H1 (cell line): ENCODE measurements around the gene PRRG1. TPM values are rescaled to one million over a fixed set of nuclear protein-coding genes. Genes with fewer than 3 reads are reported as not detected.

Source experiments
- CTCF ChIA-PET: fragments of 300-600 bp; sonication (Branson Sonifier 250); formaldehyde crosslinking; loops from one replicate; lab custom pipeline; 2021; ENCODE audit not compliant: partially characterized antibody; lab: Charles Lee
- POLR2A ChIA-PET: fragments of 300-600 bp; sonication (Branson Sonifier 250); formaldehyde crosslinking; loops from one replicate; lab custom pipeline; 2021; ENCODE audit warnings: inconsistent platforms; ENCODE audit not compliant: partially characterized antibody; lab: Charles Lee
- DNase-seq, 2 experiments: peaks; one replicate each; pipeline versions ENCODE4 v3.0.0 to v3.0.0-alpha.2; 2010 to 2022; ENCODE audit warnings: low spot score in 2 of 2, low read depth in 1 of 2, mixed read lengths in 1 of 2
- FAIRE-seq: peaks from 2 replicates; lab custom pipeline; 2011; peaks lifted over from hg19 to GRCh38; lab: Jason Lieb, UNC
- H2AFZ ChIP-seq: 2 replicates; pipeline ENCODE4 v1.8.1; 2012; ENCODE audit warnings: low read length, inconsistent platforms
- H2AK5ac ChIP-seq: 2 replicates; pipeline ENCODE4 v1.6.1; 2013; ENCODE audit warnings: low read depth, low read length
- H2BK120ac ChIP-seq: replicated peaks from 2 replicates; pipeline ENCODE3; 2013; ENCODE audit warnings: low read depth, low read length, inconsistent platforms
- H2BK12ac ChIP-seq: 2 replicates; pipeline ENCODE4 v1.6.1; 2013; ENCODE audit warnings: low read depth, low read length
- H2BK15ac ChIP-seq: 2 replicates; pipeline ENCODE4 v1.6.1; 2013; ENCODE audit warnings: low read length
- H2BK20ac ChIP-seq: 2 replicates; pipeline ENCODE4 v1.6.1; 2013; ENCODE audit warnings: low read length
- H2BK5ac ChIP-seq: 2 replicates; pipeline ENCODE4 v1.6.1; 2013; ENCODE audit warnings: low read depth, low read length
- H3K14ac ChIP-seq: 2 replicates; pipeline ENCODE4 v1.6.1; 2013; ENCODE audit warnings: inconsistent platforms; ENCODE audit not compliant: insufficient read length
- H3K18ac ChIP-seq: 2 replicates; pipeline ENCODE4 v1.6.1; 2013; ENCODE audit warnings: low read length; ENCODE audit errors: extremely low read depth
- H3K23ac ChIP-seq: 2 replicates; pipeline ENCODE4 v1.6.1; 2013; ENCODE audit warnings: inconsistent platforms; ENCODE audit not compliant: insufficient read length
- H3K23me2 ChIP-seq: 2 replicates; pipeline ENCODE4 v1.6.1; 2013; ENCODE audit warnings: low read depth, low read length
- H3K27ac ChIP-seq: 2 replicates; pipeline ENCODE4 v1.6.1; 2011; ENCODE audit warnings: low read depth, low read length, inconsistent platforms
- H3K27me3 ChIP-seq, 4 experiments: replicated peaks in 1 of 4; 1 replicate in 1 of 4; 2 replicates in 3 of 4; pipeline versions ENCODE4 v1.6.1 to v1.8.1; 2011 to 2013; ENCODE audit warnings: low read length in 3 of 4, mild to moderate bottlenecking in 3 of 4, inconsistent platforms in 2 of 4, mixed read lengths in 2 of 4, moderate library complexity in 1 of 4; ENCODE audit not compliant: control insufficient read depth in 3 of 4, insufficient read depth in 3 of 4; ENCODE audit errors: extremely low read depth in 1 of 4
- H3K36me3 ChIP-seq, 4 experiments: 2 replicates each; pipeline versions ENCODE4 v1.6.1 to v1.8.1; 2011 to 2013; ENCODE audit warnings: mild to moderate bottlenecking in 4 of 4, low read length in 3 of 4, moderate library complexity in 2 of 4, control low read depth in 1 of 4, inconsistent platforms in 1 of 4; ENCODE audit not compliant: insufficient read depth in 4 of 4, control insufficient read depth in 2 of 4
- H3K4ac ChIP-seq: replicated peaks from 2 replicates; pipeline ENCODE3; 2013; ENCODE audit warnings: low read length, low read depth, mixed read lengths, inconsistent platforms; ENCODE audit not compliant: insufficient read length
- H3K4me1 ChIP-seq, 4 experiments: replicated peaks in 1 of 4; 1 replicate in 1 of 4; 2 replicates in 3 of 4; pipeline versions ENCODE4 v1.6.1 to v1.8.1; 2011 to 2013; ENCODE audit warnings: low read length in 3 of 4, inconsistent platforms in 2 of 4, mixed read lengths in 1 of 4; ENCODE audit not compliant: insufficient read depth in 4 of 4, control insufficient read depth in 3 of 4
- H3K4me2 ChIP-seq, 2 experiments: 2 replicates each; pipeline versions ENCODE4 v1.6.1 to v1.8.1; 2011 to 2013; ENCODE audit warnings: low read depth in 2 of 2, low read length in 2 of 2, control low read depth in 1 of 2, inconsistent platforms in 1 of 2, mild to moderate bottlenecking in 1 of 2; ENCODE audit not compliant: insufficient read depth in 1 of 2
- H3K4me3 ChIP-seq, 4 experiments: fragments of 200-600, 300-600 bp in 1 of 4; sonication (generic), shearing (Covaris generic), sonication (Bioruptor Twin) in 1 of 4; 2 replicates each; pipeline versions ENCODE4 v1.5.1 to v1.8.1; 2011 to 2016; ENCODE audit warnings: low read length in 4 of 4, low read depth in 3 of 4, control low read depth in 2 of 4, inconsistent platforms in 2 of 4, mild to moderate bottlenecking in 2 of 4, mixed read lengths in 1 of 4, moderate library complexity in 1 of 4; ENCODE audit not compliant: insufficient read depth in 2 of 4; ENCODE audit errors: extremely low read depth in 1 of 4
- H3K56ac ChIP-seq: replicated peaks from 2 replicates; pipeline ENCODE3; 2013; ENCODE audit warnings: low read depth, mild to moderate bottlenecking, mixed read lengths, low read length, inconsistent platforms; ENCODE audit not compliant: insufficient read length
- H3K79me1 ChIP-seq: 2 replicates; pipeline ENCODE4 v1.6.1; 2013; ENCODE audit warnings: low read depth, low read length, control low read depth
- H3K79me2 ChIP-seq, 2 experiments: 2 replicates each; pipeline versions ENCODE4 v1.6.1 to v1.8.1; 2012 to 2013; ENCODE audit warnings: low read length in 2 of 2, mild to moderate bottlenecking in 2 of 2, inconsistent platforms in 1 of 2; ENCODE audit not compliant: insufficient read depth in 2 of 2, control insufficient read depth in 1 of 2
- H3K9ac ChIP-seq, 4 experiments: replicated peaks in 1 of 4; 1 replicate in 1 of 4; 2 replicates in 3 of 4; pipeline versions ENCODE4 v1.6.1 to v1.8.1; 2011 to 2013; ENCODE audit warnings: low read depth in 3 of 4, low read length in 3 of 4, control low read depth in 2 of 4, mild to moderate bottlenecking in 2 of 4, moderate library complexity in 2 of 4, inconsistent platforms in 1 of 4; ENCODE audit errors: extremely low read depth in 1 of 4
- H3K9me3 ChIP-seq, 2 experiments: 2 replicates each; pipeline versions ENCODE4 v1.6.1 to v1.8.1; 2012 to 2013; ENCODE audit warnings: mild to moderate bottlenecking in 2 of 2, moderate library complexity in 2 of 2, control low read depth in 1 of 2, inconsistent platforms in 1 of 2, low read depth in 1 of 2, low read length in 1 of 2, mixed read lengths in 1 of 2; ENCODE audit not compliant: insufficient read depth in 2 of 2
- H4K20me1 ChIP-seq, 2 experiments: replicated peaks in 1 of 2; 2 replicates each; pipeline versions ENCODE3 to v1.8.1; 2011 to 2013; ENCODE audit warnings: inconsistent platforms in 2 of 2, low read length in 2 of 2, mild to moderate bottlenecking in 1 of 2; ENCODE audit not compliant: insufficient read depth in 2 of 2, control insufficient read depth in 1 of 2
- H4K5ac ChIP-seq: 2 replicates; pipeline ENCODE4 v1.6.1; 2013; ENCODE audit warnings: low read length, low read depth, mixed read lengths, inconsistent platforms; ENCODE audit not compliant: insufficient read length
- H4K8ac ChIP-seq: 2 replicates; pipeline ENCODE4 v1.8.0; 2013; ENCODE audit warnings: mild to moderate bottlenecking, moderate library complexity, low read length, inconsistent platforms; ENCODE audit not compliant: insufficient read depth; ENCODE audit errors: extremely low read depth
- H4K91ac ChIP-seq: replicated peaks from 2 replicates; pipeline ENCODE3; 2013; ENCODE audit warnings: low read length, mixed read lengths, inconsistent platforms; ENCODE audit not compliant: insufficient read length
- CBX5 ChIP-seq: fragments of 300-800, 300-1000 bp; sonication (generic); IDR thresholded peaks from 2 replicates; pipeline ENCODE4 v1.7.1; 2016; ENCODE audit warnings: antibody characterized with exemption, low read length, low read depth
- CHD1 ChIP-seq: IDR thresholded peaks from 2 replicates; pipeline ENCODE4 v1.6.1; 2012; ENCODE audit warnings: low read depth, low read length, improper control_type of control experiment
- EZH2 ChIP-seq: fragments of 200-600 bp; sonication (generic); IDR thresholded peaks from 2 replicates; pipeline ENCODE4 v1.7.1; 2012; ENCODE audit warnings: low read depth, mild to moderate bottlenecking, moderate library complexity, low read length, inconsistent platforms; ENCODE audit not compliant: severe bottlenecking
- MAFK ChIP-seq: IDR thresholded peaks from 2 replicates; pipeline ENCODE4 v1.6.1; 2012; ENCODE audit warnings: low read depth, mild to moderate bottlenecking, improper control_type of control experiment, low read length
- RAD21 ChIP-seq, 2 experiments: IDR thresholded peaks in 1 of 2; conservative IDR thresholded peaks in 1 of 2; 2 replicates each; pipeline ENCODE4 v1.6.1; 2011; ENCODE audit warnings: low read depth in 2 of 2, low read length in 2 of 2, improper control_type of control experiment in 1 of 2, inconsistent platforms in 1 of 2, mild to moderate bottlenecking in 1 of 2, moderate library complexity in 1 of 2
- RNF2 ChIP-seq: fragments of 200-900, 300-1000 bp; sonication (generic); IDR thresholded peaks from 2 replicates; pipeline ENCODE4 v1.7.1; 2016; ENCODE audit warnings: borderline replicate concordance, low read depth, mild to moderate bottlenecking, antibody characterized with exemption, low read length; ENCODE audit not compliant: poor library complexity, severe bottlenecking; ENCODE audit errors: missing control alignments
- SP2 ChIP-seq: IDR thresholded peaks from 2 replicates; pipeline ENCODE4 v1.6.1; 2012; ENCODE audit warnings: mild to moderate bottlenecking, low read length, inconsistent platforms
- SP4 ChIP-seq: IDR thresholded peaks from 2 replicates; pipeline ENCODE4 v1.6.1; 2012; ENCODE audit warnings: low read length, inconsistent platforms
- SUZ12 ChIP-seq: fragments of 200-600 bp; sonication (generic); IDR thresholded peaks from 2 replicates; pipeline ENCODE4 v1.6.1; 2012; ENCODE audit warnings: mild to moderate bottlenecking, inconsistent platforms, low read length, moderate library complexity, mixed read lengths
- TAF7 ChIP-seq: optimal IDR thresholded peaks from 2 replicates; pipeline ENCODE3; 2011; ENCODE audit warnings: low read depth, mild to moderate bottlenecking, inconsistent platforms, low read length, moderate library complexity, borderline replicate concordance
- TCF12 ChIP-seq: IDR thresholded peaks from 2 replicates; pipeline ENCODE4 v1.6.1; 2011; ENCODE audit warnings: low read depth, mild to moderate bottlenecking, low read length
- ZNF274 ChIP-seq: IDR thresholded peaks from 2 replicates; pipeline ENCODE4 v1.7.0; 2012; ENCODE audit warnings: low read length, borderline replicate concordance; ENCODE audit errors: extremely low read depth
- WGBS, 2 experiments: shearing (Covaris generic) in 1 of 2; methylation state at CpG; one replicate each; pipeline versions ENCODE4 v1.1.6 to v1.1.7; 2013 to 2015; ENCODE audit warnings: low lambda C conversion rate in 2 of 2, mixed read lengths in 2 of 2, inconsistent platforms in 1 of 2, low coverage in 1 of 2, missing lambda C conversion rate in 1 of 2; ENCODE audit not compliant: insufficient replicate concordance in 2 of 2, insufficient coverage in 1 of 2, insufficient read length in 1 of 2; ENCODE audit errors: extremely low coverage in 1 of 2, missing lambda C conversion rate in 1 of 2; 5-methylcytosine and 5-hydroxymethylcytosine counted together
- polyA plus RNA-seq, 7 experiments: library from polyadenylated mRNA; depleted of rRNA in 3 of 7; stranded (reverse) in 5 of 7; unstranded in 2 of 7; fragments of >200 nt in 5 of 7; fragments of 200-250 nt in 2 of 7; gene quantifications; 1 replicate in 5 of 7; 2 replicates in 1 of 7; 4 replicates in 1 of 7; pipeline versions ENCODE4 v1.2.1 to v1.2.3, GENCODE V29; 2011 to 2013; ENCODE audit warnings: missing spikeins in 2 of 7, mixed read lengths in 2 of 7
- total RNA-seq: library from RNA; stranded (reverse); fragmentation: NEBNext Ultra II Directional; extraction: Animal tissue kit (Norgen Biotek cat#: 25700); gene quantifications from 2 replicates; pipeline ENCODE4 v1.2.1, GENCODE V29; 2021
- TF ChIP-seq, protein P1 (sequence below): IDR thresholded peaks from 2 replicates; pipeline ENCODE4 v1.6.1; 2011; ENCODE audit warnings: low read length, improper control_type of control experiment

Gene PRRG1
- total and polyA plus RNA-seq, 2 of the 8 experiments (the other 6 are each of a cell fraction or from before 2014, with no cell fraction given) = 10.2 to 10.5 TPM

DNA sequence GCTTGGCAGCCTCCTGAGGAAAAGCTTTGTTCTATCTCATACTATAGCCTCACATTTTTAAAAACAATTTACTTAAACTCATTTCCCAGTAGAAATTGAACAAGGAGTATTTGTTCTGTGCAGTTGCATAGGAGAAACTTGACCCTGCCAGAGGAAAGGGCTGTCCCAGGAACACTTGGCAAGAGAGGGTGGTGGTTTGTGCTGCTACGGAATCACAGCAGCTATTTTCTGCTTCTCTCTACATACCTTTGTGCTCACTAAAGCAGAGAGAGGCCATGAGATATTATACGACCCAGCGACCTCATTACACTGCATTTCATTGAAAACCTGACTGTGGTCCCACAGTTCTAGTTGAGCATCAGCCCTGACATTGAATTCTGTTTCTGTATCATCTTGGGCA lies 139.2 kb downstream of the PRRG1 start:
- H3K9ac ChIP-seq = no peak overlapping the region
- H3K36me3 ChIP-seq = no peaks in the 10 kb centered on the region
- H3K79me2 ChIP-seq = no peaks in the 10 kb centered on the region
- FAIRE-seq (no peak), DNase-seq (no peak)
- H3K79me1 ChIP-seq = no peaks in the 10 kb centered on the region
- H2BK20ac ChIP-seq = no peak overlapping the region
- no peak overlapping the region for H3K56ac ChIP-seq
- no peak overlapping the region for H3K4me3 ChIP-seq
- H3K18ac ChIP-seq = no peak overlapping the region
- H2AFZ ChIP-seq = no peak overlapping the region
- H4K91ac ChIP-seq = no peak overlapping the region
- no peaks in the 10 kb centered on the region; a peak in 1 of 7 replicates for H3K27me3 ChIP-seq
- H2BK5ac ChIP-seq = no peak overlapping the region
- no peak overlapping the region for H4K5ac ChIP-seq
- H3K23me2 ChIP-seq = no peaks in the 10 kb centered on the region
- ChIA-PET POLR2A (no interaction called here), CTCF (no interaction called here)
- H3K4me2 ChIP-seq = no peak overlapping the region
- H2AK5ac ChIP-seq = no peak overlapping the region
- WGBS, 2 experiments = 93% methylated on average over 3 of the region's 3 CpGs; no CpG with 5 or more reads in 1 of the 2 experiments
- H2BK12ac ChIP-seq = no peak overlapping the region
- H3K9me3 ChIP-seq = peaks cover 0 to 10% of the 10 kb centered on the region in 2 experiments; a peak in 2 of 4 replicates
- H3K14ac ChIP-seq = no peak overlapping the region
- no peak overlapping the region for H3K23ac ChIP-seq
- H2BK120ac ChIP-seq = no peak overlapping the region
- no peak overlapping the region for H2BK15ac ChIP-seq
- H3K27ac ChIP-seq = no peak overlapping the region
- H4K20me1 ChIP-seq = no peaks in the 10 kb centered on the region
- no peaks in the 10 kb centered on the region for H3K4me1 ChIP-seq
- no peak overlapping the region for H3K4ac ChIP-seq
- H4K8ac ChIP-seq = no peak overlapping the region
- TF ChIP-seq RNF2 = no peak
- TF ChIP-seq CBX5 = no peak
- no peak for TF ChIP-seq SP4
- no peak for TF ChIP-seq ZNF274
- no peak for TF ChIP-seq EZH2
- TF ChIP-seq SUZ12 = no peak
- no peak for TF ChIP-seq SP2
- no peak for TF ChIP-seq TAF7
- TF ChIP-seq CHD1 = no peak
- TF ChIP-seq TCF12 = no peak
- TF ChIP-seq, protein P1, sequence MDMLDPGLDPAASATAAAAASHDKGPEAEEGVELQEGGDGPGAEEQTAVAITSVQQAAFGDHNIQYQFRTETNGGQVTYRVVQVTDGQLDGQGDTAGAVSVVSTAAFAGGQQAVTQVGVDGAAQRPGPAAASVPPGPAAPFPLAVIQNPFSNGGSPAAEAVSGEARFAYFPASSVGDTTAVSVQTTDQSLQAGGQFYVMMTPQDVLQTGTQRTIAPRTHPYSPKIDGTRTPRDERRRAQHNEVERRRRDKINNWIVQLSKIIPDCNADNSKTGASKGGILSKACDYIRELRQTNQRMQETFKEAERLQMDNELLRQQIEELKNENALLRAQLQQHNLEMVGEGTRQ = no peak
- no peak for TF ChIP-seq MAFK
- no peak for TF ChIP-seq RAD21 (IDR thresholded peaks at IDR 0.05 in 1 of 2, conservative IDR thresholded peaks at IDR 0.05 in 1 of 2; ENCODE audit: low read depth in 2 of 2, low read length in 2 of 2)
